HG03575 (cell line): ENCODE results near the gene WWTR1.

ENCODE experiments used
- ATAC-seq: cut with Tn5 transposase; IDR thresholded peaks from one replicate; pipeline ENCODE4 v1.9.1; 2021; ENCODE audit not compliant: unreplicated experiment, insufficient number of reproducible peaks, low FRiP score; ENCODE audit errors: extremely low read depth

WWTR1 gene

DNA sequence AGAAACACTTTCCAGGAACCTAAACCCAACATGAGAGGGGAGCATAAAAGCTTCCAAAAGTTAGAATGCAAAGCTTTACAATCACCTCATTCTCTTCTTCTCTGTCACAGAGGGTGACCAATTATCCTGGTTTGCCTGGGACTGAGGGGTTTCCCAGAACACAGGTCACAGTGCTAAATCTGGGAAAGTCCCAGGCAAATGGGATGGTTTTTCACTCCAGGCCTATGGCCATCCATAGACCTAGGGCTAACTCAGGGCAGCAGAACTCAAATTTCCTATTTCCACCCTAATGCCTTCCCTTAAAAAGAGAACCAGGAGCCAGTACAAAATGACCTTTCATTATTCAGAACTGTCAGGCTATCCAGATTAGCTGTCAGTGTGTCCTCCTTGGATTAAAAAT is 106.3 kb downstream of the WWTR1 start:
- no peak for ATAC-seq

DNA sequence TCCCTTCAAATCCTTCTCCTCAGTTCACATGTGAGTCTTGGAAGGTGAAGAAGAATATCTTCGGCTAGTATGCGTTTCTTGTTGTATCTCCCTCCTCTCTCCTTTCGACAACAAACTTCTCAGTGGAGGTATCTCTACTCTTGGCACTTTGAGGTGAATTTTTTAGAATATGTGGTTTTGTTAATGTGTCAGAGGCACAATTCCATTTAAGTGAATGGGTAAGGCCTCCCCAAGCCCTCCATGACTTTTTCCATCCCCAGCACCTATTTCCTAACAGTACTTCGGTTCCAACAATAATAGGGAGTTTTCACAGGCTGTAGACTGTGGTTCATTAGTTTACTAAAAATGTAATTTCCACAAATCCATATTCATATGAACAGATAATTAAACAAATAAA is 109.2 kb downstream of the WWTR1 start:
- ATAC-seq = no peak

DNA sequence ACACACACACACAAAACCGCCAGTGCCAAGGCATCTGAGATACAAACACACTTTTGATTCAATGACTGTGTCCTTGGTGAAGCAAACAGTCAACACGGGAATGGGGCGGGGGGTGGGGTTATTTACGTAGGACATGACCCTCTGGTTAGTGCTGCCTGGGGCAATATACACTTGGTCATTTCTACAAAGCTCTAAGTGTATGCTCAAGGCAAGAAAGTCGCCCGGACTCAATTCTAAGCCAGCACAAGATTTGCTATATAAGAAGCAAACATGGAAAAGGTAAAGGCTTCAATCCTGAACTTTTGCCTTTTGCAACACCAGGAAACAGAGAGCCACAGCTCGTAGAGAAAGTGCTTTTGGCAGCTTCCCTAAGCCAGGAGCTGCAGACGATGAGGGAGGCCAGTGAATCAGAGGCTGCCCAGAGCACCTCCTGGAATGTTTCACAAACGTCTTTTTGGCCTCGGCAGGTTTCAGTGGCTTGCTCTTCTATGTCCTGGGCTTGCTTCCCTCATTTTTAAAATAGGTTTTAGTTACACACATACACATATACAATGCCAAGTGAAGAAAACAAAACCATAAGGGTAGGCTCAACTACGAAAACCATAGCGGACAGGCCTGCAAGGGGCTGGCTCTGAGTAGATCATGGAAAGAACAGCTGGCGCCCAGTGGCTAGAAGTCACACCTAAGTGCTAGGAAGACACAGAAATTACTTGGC is 109.7 kb downstream of the WWTR1 start:
- ATAC-seq = no peak

DNA sequence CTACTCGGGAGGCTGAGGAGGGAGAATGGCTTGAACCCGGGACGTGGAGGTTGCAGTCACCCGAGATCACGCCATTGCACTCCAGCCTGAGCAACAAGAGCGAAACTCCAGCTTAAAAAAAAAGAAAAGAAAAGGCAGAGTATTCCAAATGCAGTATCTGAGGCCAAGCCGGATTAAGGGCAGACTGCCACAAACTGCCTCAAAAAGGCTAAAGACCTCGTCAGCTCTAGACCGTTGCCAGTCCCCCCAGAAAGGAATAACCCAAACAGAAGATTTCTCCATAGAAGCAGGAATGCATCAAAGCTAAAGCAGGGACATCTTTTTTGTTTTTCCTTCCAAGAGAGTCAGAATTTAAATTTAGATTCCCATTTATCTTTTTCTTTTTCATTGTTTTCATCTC is 110.4 kb downstream of the WWTR1 start:
- ATAC-seq = no peak

DNA sequence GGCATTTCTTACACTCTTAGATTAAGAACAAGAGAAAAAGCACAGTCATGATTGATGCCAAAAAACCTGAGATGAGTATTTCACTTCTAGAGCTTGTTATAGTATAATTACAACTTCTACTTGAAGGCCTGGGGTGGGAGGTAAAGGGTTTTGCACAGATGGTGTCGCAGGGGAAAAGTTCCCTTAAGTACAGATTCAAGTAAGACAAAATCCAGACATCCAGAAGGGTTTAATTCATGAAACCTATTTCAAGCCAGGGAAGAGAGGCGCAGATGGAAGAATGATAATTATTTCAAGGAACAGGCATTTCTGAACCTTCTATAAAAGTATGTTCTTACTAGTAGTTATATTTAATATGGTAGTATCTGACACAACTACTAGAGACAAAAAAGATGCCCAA is 112.8 kb downstream of the WWTR1 start:
- ATAC-seq = no peak

DNA sequence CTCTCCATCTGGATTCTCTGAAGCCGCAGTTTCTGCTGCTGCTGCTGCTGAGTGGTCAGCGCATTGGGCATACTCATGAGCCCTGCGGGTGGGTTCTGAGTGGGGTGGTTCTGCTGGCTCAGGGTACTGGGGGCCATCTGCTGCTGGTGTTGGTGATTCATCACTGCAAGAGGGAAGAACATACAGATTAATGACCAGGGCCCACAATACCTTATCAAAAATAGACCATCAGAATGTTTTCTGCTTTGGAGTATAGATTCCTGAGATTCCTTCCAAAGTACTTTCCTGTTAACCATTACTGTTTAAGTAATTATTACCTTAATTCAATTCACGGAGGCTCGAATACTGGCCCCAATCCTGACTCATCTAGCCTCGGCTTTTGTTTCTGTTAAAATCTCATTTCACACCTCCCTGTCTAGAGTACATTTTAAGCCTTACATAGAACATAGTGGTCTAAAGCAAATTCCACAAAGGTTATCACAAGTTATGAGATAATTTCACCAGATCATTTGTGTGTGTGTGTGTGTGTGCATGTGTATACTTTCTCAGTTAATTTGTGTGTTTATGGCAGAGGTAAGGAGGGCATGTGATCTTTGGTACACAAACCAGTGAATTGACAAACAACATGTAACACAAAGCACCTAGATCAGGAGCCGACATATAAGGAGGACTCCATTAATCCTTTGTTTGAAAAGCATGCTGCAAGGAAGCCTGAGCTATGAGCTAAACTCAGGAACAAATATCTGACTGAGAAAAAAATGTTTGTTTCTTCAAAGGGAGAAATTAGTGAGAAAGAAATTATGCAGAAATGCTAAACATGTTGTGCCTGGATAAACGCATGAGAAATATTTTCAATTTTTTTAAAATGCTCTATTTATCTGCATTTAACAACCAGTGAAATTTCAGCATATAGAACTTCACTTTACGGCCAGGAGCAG is 115.2 kb downstream of the WWTR1 start:
- no peak for ATAC-seq

DNA sequence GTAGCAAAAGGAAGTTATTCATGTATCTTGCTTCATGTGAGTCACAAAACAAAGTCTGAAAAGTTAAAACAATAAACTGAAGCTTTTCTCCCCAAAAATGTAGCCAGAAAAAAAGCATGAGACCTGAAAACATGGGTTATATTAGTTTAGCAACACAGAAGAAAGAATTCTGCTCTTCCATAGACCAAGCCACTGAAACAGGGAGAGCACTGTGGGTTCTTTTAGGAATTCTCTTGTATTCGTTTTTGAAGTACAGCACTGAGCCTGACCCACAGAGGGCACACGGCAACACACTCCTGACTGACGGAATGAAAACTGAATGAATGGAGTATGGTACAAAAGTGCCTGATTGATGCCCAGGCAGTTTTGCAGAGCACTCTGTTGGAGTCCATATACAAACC is 116.7 kb downstream of the WWTR1 start:
- no peak for ATAC-seq

DNA sequence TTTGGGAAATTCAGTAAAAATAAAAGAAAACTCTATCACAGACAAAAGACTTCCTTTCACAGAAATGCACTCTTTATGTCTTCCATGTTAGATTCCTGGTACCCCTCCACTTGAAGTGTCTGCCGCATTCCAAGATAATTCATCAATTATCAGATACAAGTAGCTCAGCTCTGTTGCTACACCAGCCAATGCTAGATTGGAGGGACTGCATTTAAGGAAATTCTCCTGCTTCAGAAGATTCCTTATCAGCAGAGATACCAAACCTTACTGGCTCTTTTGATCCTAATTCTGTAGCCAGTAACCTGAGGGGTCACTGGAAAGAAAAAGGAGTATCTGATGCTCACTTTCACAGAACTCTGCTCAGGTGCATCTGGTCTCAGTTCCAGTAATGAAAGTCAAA is 119.5 kb downstream of the WWTR1 start:
- no peak for ATAC-seq

DNA sequence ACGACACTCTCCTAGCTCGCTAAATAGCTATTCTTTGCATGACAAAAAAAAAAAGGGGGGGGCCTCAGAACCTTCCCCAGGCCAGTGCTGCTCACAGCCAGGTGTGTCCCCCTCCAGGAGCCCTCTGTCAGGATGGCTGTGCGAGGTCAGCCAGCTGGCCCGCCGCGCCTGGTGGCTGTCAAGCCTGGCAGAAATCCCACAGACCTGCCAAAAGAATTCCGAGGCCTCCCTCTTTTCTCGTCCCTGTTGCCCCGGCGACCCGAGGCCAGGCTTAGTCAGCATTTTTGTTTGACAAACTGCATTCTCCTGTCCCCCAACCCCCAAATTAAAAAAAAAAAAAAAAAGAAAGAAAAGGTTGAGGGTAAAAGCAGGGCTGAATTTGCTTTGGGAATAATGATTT is 121.4 kb downstream of the WWTR1 start:
- ATAC-seq = no peak

DNA sequence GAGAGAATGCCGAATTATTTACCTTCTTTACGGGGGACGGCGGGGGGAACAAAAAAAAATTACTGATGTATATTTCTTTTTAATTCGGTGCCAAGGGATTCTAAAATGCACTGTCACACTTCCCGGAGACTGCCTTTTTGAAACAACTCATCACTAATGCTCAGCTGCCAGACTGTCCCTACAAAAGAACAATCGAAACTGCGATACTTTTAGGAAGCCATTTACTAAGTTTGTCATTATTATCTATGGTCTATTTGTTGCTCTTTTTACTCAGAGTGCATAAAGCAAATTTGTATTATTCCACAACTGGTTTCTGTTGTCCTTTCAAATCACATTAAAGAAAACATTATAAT is 122.5 kb downstream of the WWTR1 start:
- no peak for ATAC-seq

DNA sequence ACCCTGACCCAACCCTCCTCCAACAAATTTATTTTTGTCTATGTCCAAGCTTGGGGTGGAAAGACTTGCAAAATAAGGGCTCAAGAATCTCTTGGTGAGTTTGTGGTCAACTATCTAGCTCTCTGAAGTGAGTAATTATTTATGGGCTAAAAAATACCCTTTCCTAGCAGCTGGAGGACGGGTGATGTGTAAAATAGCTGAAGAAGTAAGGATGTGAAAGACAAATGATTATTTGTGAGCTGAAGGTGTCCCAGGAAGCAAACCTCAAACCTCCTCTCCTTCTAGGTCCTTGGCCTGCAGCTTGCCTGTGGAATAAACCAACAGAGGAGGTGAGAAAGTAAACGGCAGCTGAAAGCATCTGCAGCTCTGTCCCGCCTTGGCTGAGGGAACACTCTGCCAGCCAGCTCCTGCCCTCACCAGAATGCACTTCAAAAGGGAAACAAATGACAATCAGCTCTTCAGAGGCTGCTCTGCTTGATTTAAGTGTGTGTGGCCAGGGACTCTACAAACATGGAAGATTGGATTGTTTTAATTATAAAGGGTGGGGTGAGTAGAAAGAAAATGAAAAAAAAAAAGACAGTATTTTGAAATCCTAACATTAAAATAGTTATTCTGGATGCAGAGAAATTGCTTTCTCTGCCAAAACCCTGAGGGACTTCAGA is 123.0 kb downstream of the WWTR1 start:
- no peak for ATAC-seq

DNA sequence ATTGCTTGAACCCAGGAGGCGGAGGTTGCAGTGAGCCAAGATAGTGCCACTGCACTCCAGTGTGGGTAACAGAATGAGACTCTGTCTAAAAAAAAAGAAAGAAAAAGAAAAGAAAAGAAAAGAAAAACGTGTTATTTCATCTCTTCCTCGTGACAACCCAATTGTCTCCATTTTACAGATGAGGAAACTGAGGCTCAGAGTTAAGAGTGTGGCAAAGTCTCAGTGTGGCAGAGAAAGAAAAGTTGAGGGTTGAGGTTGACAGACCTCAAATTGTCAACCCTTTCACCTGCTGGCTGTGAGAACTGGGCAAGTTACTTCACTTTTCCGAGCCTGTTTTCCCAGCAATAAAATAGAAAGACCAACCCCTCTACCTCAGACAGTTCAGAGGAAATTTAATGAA is 123.7 kb downstream of the WWTR1 start:
- no peak for ATAC-seq

DNA sequence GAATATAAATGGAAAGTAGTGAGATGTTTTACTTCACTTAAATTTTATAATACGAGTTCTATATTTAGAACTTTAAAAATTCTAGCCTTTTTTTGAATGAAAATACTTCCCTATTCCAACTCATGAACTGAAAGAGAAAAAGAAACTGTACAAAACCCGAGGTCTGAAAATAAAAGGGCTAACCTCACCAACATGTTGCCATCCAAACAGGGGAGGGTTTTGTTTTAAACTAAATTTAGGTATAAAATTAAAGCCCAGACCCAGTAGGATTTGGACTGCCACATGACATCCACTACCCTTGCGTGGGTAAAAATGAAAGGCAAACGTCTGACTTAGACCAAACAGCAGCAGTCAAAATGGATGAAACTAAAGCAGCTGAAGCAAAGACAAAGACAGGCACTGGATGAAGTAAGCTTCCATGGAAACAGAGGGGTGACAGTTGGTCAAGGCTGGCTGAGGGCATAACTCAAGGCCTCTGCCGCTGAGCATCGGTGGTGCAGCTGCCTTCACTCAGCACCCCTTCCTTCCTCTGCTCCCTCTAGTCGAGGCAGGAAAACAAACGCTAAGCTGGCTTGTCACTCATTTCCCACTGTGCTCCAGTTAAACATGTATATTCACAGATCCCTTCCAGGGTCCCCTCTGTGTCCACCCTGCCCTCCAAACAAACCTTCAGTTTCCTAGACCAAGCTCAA is 125.2 kb downstream of the WWTR1 start:
- no peak for ATAC-seq

DNA sequence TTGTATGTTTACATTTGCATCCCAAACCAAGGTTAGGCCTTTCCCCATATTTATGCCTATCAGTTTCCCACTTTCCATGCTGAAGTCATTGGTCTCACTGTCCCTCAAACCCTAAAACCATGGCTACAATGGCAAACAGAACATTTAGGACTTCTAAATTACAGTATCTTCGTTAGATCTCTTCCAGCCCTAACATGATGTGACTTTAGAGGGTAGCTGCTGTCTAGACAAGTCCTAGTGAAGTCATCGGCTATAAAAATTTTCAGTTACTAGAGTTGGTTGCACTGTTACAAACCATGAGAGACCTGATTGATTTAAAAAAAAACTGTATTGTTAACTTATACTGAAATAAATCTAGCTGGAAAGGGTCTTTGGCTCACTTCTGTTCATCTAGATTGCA is 128.7 kb downstream of the WWTR1 start:
- no peak for ATAC-seq

DNA sequence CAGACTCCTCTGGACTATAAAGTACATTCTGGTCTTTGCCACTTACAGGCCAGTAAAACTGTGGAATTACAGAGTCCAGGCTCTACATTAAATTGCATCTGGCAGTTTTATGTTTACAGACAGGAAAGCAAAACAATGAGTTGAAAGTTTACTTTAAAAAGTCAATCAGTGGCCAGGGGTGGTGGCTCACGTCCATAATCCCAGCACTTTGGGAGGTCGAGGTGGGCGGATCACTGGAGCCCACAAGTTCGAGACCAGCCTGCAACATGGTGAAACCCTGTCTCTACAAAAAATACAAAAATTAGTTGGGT is 129.5 kb downstream of the WWTR1 start:
- no peak for ATAC-seq

DNA sequence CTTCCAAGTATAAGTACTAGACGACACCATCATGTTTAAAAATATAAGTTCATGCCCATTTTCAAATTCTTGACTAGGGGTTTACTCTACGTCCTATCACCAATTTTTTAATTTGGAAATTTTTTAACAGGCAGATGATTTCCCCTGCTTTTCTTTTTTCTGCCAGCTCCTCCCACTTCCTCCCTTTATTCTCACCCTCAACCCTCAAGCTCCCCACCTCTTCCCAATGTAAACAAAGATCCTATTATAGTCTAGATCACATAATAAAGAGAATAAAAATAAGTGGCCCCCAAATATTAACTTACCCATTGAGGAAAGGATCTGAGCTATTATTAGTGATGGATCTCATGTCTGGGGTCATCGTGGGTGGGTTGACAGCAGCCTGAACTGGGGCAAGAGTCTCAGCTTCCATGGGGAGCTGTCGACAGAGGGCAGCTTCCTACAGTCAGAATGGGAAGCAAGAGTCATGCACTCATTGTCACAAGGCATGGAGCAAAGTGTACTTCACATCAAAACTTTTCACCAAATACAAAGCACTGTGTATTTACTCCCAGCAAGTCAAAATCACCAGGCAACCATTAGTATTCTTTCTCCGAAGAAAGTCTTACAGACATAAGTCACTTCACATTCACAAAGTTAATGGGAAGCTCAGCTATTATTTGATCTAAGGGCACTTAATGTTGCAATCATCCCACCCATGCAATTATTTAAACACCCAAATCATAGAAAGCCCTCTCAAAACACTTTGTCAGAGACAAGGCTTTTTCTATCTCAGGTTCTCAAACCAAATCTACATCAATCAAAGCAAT is 130.1 kb downstream of the WWTR1 start:
- no peak for ATAC-seq

DNA sequence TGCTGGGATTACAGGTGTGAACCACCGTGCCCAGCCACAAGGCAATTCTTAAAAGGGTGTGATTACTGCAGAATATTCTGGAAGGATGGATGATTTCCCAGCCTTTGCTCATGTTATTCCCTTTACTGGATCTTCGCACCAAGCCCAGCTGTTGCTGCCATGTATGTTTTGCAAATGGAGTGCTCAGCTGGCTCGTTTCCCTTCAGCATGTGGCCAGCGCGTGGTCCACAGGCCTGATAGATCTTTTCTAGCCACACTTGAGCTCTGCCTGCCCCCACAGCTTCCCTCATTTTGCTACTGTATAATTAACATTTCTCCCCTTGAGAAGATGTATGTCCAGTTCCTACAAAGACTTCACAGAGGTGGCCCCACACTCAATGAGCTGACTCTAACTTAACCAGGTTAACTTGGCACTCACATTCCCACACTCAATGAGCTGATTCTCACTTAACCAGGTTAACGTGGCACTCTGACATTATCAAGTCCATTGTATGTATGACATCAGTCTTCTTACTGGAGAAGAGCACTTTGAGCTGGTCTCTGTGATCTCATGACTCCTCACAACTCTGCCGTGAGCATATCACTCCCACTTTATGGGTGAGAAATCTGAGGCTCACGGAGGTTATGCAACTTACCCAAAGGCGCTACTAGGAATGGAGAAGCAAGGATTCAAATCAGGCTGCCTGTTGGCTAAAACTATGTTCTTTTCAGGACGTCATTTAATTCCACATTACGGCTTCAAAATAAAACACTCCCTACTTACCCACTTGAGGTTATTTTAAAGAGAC is 134.1 kb downstream of the WWTR1 start:
- no peak for ATAC-seq

DNA sequence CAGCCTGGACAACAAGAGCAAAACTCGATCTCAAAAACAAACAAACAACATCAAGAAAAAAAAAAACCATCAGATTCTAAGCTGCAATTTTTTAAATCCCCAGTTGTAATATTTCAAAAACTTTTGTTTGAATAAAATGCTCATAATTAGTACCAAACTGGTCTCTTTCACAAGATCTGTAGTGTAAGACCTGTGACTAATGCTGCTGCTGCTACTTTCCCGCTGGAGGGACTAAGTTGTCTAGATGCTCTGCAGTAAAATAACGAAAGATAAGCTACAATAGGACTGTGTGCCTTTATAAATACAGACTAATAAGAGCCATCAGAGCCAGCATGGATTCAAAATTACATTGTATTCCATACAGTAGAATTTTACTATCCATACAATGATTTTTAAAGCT is 137.9 kb downstream of the WWTR1 start:
- ATAC-seq = no peak
